OCI-LY7 (cell line): ENCODE data around the gene LRRC75B.
"Not testable (repeated sequence)": the region's sequence is repeated elsewhere in the genome, so short reads cannot be mapped to it uniquely, and the experiment has no call there.

Experiments
- EZH2phosphoT487 ChIP-seq: fragments of 200-600 bp; sonication (generic); IDR thresholded peaks from 2 replicates; pipeline ENCODE4 v1.6.1; 2018; ENCODE audit warnings: low read depth, borderline replicate concordance, mild to moderate bottlenecking, mixed run types, antibody characterized with exemption, low read length, moderate library complexity, mixed read lengths
- TF ChIP-seq, protein P1 (sequence below): fragments of 200-600 bp; sonication (generic); conservative IDR thresholded peaks from 2 replicates; pipeline ENCODE4 v1.5.1; 2014; ENCODE audit warnings: mild to moderate bottlenecking, antibody characterized with exemption, low read length, moderate library complexity, mixed read lengths

DNA sequence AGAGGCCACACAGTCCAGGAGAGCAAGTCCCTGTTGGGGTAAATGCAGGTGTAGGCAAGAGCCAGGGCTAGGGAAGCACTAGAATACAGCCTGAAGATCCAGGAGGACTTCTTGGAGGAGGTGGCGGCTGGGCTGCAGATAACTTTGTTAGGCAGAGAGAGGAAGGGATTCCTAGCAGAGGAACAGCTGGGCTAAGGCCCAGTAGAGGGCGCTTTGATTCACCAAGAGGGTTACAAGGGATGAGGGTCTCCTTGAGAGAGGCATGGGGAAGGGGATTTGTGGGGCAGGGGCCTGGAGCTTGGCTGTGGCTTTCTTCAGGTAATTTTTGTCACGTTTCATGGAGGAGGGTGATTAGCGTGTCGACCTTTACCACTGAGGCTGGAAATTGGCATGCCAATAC lies 28.4 kb upstream of the LRRC75B start:
- TF ChIP-seq, protein P1, sequence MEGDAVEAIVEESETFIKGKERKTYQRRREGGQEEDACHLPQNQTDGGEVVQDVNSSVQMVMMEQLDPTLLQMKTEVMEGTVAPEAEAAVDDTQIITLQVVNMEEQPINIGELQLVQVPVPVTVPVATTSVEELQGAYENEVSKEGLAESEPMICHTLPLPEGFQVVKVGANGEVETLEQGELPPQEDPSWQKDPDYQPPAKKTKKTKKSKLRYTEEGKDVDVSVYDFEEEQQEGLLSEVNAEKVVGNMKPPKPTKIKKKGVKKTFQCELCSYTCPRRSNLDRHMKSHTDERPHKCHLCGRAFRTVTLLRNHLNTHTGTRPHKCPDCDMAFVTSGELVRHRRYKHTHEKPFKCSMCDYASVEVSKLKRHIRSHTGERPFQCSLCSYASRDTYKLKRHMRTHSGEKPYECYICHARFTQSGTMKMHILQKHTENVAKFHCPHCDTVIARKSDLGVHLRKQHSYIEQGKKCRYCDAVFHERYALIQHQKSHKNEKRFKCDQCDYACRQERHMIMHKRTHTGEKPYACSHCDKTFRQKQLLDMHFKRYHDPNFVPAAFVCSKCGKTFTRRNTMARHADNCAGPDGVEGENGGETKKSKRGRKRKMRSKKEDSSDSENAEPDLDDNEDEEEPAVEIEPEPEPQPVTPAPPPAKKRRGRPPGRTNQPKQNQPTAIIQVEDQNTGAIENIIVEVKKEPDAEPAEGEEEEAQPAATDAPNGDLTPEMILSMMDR, result not testable (repeated sequence)
- not testable (repeated sequence) for TF ChIP-seq EZH2phosphoT487
